Measurements from ENCODE around the gene PRMT1.

Gene PRMT1

DNA sequence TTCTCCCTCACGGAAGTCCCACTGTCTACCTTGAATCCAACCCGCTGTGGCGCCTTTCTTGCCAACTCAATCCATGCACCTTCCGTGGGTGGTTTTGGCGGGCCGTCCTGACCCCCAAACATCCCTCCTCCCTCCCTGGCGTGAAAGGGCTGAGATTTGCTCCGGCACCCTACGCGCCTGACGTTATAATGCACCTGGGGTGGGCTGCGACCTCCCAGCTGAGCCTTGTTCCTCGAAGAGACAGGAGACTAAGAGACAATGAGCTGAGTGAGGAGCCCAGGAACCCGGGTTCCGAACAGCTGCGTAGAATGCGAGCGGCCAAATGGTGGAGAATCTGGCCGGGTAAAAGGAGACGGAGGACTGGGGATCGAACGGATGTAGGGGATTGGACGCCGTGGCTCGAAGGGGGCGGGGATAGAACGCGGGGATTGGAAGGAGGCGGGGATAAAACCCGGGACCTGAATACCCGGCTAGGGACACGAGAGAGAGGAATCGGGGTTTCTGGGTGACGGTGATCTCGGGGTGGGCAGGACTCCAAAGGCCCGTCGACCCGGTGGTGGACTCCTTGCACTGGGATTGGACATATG lies 13.7 kb downstream of the PRMT1 start, which contains the start of gene CPT1C:
TSS of gene CPT1C (plus strand) at position 461 of the 587 bp plus-strand sequence. CDS start 1,137 bp downstream, outside the sequence.
- Histone ChIP-seq H4K20me1 (ENCODE audit: insufficient read depth, low read length) (no peaks in the 10 kb centered on the region), H3F3A (ENCODE audit: insufficient read depth, low read length) (0 out of 2 replicates have a peak, but pooled peaks cover 3% of the 10 kb centered on the region), H3K4me2 (ENCODE audit: low read length) (peak within 1 kb of the TSS; percentile 53; the same call in 1 of the 2 replicates), H3K27me3 (ENCODE audit: insufficient read depth, low read length) (no peaks in the 10 kb centered on the region), H3K9me3 (ENCODE audit: low read length) (no peaks in the 10 kb centered on the region), H3K79me2 (ENCODE audit: insufficient read depth, low read length) (no peaks in the 10 kb centered on the region), H2AFZ (ENCODE audit: low read length) (no peak within 1 kb of the TSS), H3K9ac (ENCODE audit: low read length) (no peak within 1 kb of the TSS; the same call in 1 of the 2 replicates), H3K36me3 (ENCODE audit: insufficient read depth, low read length) (peaks cover 46% of the 10 kb centered on the region), H3K27ac (ENCODE audit: low read depth, low read length, poor library complexity, severe bottlenecking) (no peak within 1 kb of the TSS), H3K4me3 (ENCODE audit: low read depth, low read length, poor library complexity, severe bottlenecking) (peak within 1 kb of the TSS; percentile 49), H3K4me1 (ENCODE audit: insufficient read depth, low read length, severe bottlenecking) (peaks cover 19% of the 10 kb centered on the region), H3K9me2 (ENCODE audit: low read depth, low read length) (no peaks in the 10 kb centered on the region)
- no peak for TF ChIP-seq EZH2 (IDR thresholded peaks at IDR 0.05; ENCODE audit: borderline replicate concordance, low read length)
- TF ChIP-seq, protein P1, sequence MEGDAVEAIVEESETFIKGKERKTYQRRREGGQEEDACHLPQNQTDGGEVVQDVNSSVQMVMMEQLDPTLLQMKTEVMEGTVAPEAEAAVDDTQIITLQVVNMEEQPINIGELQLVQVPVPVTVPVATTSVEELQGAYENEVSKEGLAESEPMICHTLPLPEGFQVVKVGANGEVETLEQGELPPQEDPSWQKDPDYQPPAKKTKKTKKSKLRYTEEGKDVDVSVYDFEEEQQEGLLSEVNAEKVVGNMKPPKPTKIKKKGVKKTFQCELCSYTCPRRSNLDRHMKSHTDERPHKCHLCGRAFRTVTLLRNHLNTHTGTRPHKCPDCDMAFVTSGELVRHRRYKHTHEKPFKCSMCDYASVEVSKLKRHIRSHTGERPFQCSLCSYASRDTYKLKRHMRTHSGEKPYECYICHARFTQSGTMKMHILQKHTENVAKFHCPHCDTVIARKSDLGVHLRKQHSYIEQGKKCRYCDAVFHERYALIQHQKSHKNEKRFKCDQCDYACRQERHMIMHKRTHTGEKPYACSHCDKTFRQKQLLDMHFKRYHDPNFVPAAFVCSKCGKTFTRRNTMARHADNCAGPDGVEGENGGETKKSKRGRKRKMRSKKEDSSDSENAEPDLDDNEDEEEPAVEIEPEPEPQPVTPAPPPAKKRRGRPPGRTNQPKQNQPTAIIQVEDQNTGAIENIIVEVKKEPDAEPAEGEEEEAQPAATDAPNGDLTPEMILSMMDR (IDR thresholded peaks at IDR 0.05; ENCODE audit: low read length), result no peak

DNA sequence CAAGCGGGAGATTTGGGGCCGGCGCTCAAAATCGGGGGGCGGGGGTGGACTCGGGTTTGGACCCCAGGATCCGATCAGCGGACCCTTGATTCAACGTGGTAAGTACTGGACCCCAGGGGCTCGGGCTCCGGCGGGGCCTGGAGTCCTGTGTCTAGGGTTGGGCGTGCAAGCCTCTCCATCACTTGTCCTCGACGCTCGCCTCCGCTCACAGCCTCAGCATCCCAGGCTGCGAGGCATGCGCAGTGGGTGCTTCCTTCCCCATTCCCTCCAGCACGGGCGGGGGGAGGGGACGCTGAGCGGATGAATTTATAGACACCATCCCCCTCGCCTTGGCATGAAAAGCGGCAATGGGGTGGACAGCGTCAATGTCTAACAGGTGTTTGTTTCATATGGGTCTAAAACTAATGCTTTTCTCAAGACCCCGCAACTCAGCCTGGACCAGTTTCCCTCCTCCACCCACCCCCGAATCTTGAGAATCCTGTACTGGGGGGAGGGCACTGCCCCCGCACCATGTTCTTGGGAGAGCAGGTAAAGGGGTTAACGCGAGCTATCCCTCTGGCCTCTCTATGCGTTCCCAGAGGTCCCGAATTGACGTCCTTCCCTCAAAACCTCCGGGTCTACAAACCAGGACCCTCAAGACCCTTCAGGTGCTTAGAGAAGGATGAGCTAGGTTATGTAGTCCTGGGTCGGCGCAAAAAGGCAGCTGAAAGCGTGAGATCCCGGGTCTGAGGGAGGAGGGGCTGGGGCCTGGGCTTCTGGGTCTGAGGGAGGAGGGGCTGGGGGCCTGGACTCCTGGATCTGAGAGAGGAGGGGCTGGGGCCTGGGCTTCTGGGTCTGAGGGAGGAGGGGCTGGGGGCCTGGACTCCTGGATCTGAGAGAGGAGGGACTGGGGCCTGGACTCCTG lies 14.4 kb downstream of the PRMT1 start:
- peaks cover 19% of the 10 kb centered on the region for H3K4me1 ChIP-seq (ENCODE audit: insufficient read depth, low read length, severe bottlenecking)
- no peaks in the 10 kb centered on the region for H3K27me3 ChIP-seq (ENCODE audit: insufficient read depth, low read length)
- H3K9me3 ChIP-seq (ENCODE audit: low read length), result no peaks in the 10 kb centered on the region
- no peaks in the 10 kb centered on the region for H3K9me2 ChIP-seq (ENCODE audit: low read depth, low read length)
- peak overlapping the region; percentile 49 for H3K4me3 ChIP-seq (ENCODE audit: low read depth, low read length, poor library complexity, severe bottlenecking)
- no peak for TF ChIP-seq EZH2 (IDR thresholded peaks at IDR 0.05; ENCODE audit: borderline replicate concordance, low read length)
- TF ChIP-seq, protein P1 (IDR thresholded peaks at IDR 0.05; ENCODE audit: low read length), result no peak
- peak overlapping the region; percentile 53; the same call in 1 of the 2 replicates for H3K4me2 ChIP-seq (ENCODE audit: low read length)
- no peak overlapping the region for H3K27ac ChIP-seq (ENCODE audit: low read depth, low read length, poor library complexity, severe bottlenecking)
- H3K79me2 ChIP-seq (ENCODE audit: insufficient read depth, low read length), result no peaks in the 10 kb centered on the region
- 0 out of 2 replicates have a peak, but pooled peaks cover 3% of the 10 kb centered on the region for H3F3A ChIP-seq (ENCODE audit: insufficient read depth, low read length)
- no peak overlapping the region for H2AFZ ChIP-seq (ENCODE audit: low read length)
- H4K20me1 ChIP-seq (ENCODE audit: insufficient read depth, low read length), result no peaks in the 10 kb centered on the region
- peaks cover 38% of the 10 kb centered on the region for H3K36me3 ChIP-seq (ENCODE audit: insufficient read depth, low read length)
- H3K9ac ChIP-seq (ENCODE audit: low read length), result no peak overlapping the region; the same call in 1 of the 2 replicates

DNA sequence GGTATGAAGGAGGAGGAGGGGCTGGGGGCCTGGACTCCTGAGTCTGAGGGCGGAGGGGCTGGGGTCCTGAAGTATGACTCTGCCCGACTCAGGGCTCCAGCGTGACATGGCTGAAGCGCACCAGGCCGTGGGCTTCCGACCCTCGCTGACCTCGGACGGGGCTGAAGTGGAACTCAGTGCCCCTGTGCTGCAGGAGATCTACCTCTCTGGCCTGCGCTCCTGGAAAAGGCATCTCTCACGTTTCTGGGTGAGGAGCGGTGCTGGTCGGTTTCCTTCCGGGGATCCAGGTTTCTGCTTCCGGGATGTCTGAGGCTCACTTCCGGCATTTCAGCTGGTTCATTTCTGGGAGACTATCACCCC lies 15.1 kb downstream of the PRMT1 start:
- Histone ChIP-seq H3K9ac (ENCODE audit: low read length) (no peak overlapping the region), H3K27me3 (ENCODE audit: insufficient read depth, low read length) (no peaks in the 10 kb centered on the region), H3K4me3 (ENCODE audit: low read depth, low read length, poor library complexity, severe bottlenecking) (peak overlapping the region; percentile 49)

More for the DNA sequence above, 15.1 kb downstream of the PRMT1 start:
- H3K79me2 ChIP-seq (ENCODE audit: insufficient read depth, low read length), result no peaks in the 10 kb centered on the region
- H3K4me2 ChIP-seq (ENCODE audit: low read length), result peak overlapping the region; percentile 53
- H3K9me3 ChIP-seq (ENCODE audit: low read length), result no peaks in the 10 kb centered on the region
- TF ChIP-seq, protein P1 (IDR thresholded peaks at IDR 0.05; ENCODE audit: low read length), result no peak
- TF ChIP-seq EZH2 (IDR thresholded peaks at IDR 0.05; ENCODE audit: borderline replicate concordance, low read length), result no peak
- no peak overlapping the region for H3K27ac ChIP-seq (ENCODE audit: low read depth, low read length, poor library complexity, severe bottlenecking)
- H2AFZ ChIP-seq (ENCODE audit: low read length), result peak overlapping the region; percentile 83
- no peaks in the 10 kb centered on the region for H4K20me1 ChIP-seq (ENCODE audit: insufficient read depth, low read length)
- H3F3A ChIP-seq (ENCODE audit: insufficient read depth, low read length), result 0 out of 2 replicates have a peak, but pooled peaks cover 3% of the 10 kb centered on the region
- no peaks in the 10 kb centered on the region for H3K9me2 ChIP-seq (ENCODE audit: low read depth, low read length)
- peaks cover 19% of the 10 kb centered on the region for H3K4me1 ChIP-seq (ENCODE audit: insufficient read depth, low read length, severe bottlenecking)
- peaks cover 34% of the 10 kb centered on the region for H3K36me3 ChIP-seq (ENCODE audit: insufficient read depth, low read length)

Data from OCI-LY1 (cell line).